GM12892 (cell line): ENCODE measurements around the gene TPRKB.
"Not testable (repeated sequence)": the region's sequence is repeated elsewhere in the genome, so short reads cannot be mapped to it uniquely, and the experiment has no call there.

ENCODE experiments used
- DNase-seq: peaks from one replicate; pipeline ENCODE4 v3.0.0; 2011; ENCODE audit not compliant: insufficient read length
- FAIRE-seq: peaks from 2 replicates; lab custom pipeline; 2011; peaks lifted over from hg19 to GRCh38; lab: Jason Lieb, UNC
- POLR2A ChIP-seq: IDR thresholded peaks from 2 replicates; pipeline ENCODE4 v1.6.1; 2011; ENCODE audit warnings: low read depth, low read length, control low read depth
- POLR2AphosphoS5 ChIP-seq: IDR thresholded peaks from 2 replicates; pipeline ENCODE4 v1.6.1; 2011; ENCODE audit warnings: low read depth, low read length, control low read depth
- TAF1 ChIP-seq: IDR thresholded peaks from 2 replicates; pipeline ENCODE4 v1.6.1; 2011; ENCODE audit warnings: low read depth, mild to moderate bottlenecking, control low read depth, low read length, borderline replicate concordance

TPRKB gene

DNA sequence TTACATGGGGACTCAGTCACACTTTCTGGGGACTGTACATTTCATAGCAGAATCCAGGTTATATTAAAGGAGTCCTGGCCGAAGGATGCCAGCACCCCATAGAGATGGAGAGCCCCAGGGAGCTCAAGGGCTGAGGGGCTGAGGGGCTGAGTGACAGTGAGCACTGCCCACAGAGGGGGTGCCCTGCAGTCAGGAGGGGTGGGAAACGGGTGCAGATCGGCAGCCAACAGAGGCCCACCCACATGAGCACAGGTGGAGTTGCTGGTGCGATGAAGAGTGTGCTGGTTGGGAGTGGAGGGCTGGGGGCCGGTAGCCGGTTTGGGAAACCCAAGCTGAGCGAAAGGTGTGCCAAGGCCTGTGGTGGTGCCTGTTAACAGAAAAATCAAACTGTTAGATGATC is 32.1 kb downstream of the TPRKB start:
- no peak for TF ChIP-seq POLR2A
- no peak for TF ChIP-seq POLR2AphosphoS5
- TF ChIP-seq TAF1 = no peak
- no peak for DNase-seq
- FAIRE-seq = no peak

DNA sequence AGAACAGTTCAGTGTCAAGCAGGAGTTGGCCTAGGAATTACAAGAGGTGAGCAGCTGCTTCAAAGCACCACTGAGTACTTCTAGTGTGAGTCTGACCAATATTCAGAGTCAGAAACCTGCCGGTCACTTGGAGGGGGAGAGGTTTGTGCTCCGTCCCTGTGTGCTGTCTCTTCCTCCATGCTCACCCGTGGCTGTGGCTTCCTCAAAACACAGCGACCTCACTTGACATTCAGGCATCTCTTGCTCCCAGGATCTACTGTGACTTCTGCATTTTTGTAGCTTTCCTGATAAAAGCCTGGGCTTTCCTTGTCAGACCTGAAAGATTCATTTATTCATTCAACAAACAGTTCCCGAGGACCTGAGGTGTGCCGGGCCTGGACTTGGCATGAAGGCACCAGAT is 32.9 kb downstream of the TPRKB start:
- FAIRE-seq (no peak), DNase-seq (no peak)
- TF ChIP-seq TAF1 (no peak), POLR2AphosphoS5 (no peak), POLR2A (no peak)

DNA sequence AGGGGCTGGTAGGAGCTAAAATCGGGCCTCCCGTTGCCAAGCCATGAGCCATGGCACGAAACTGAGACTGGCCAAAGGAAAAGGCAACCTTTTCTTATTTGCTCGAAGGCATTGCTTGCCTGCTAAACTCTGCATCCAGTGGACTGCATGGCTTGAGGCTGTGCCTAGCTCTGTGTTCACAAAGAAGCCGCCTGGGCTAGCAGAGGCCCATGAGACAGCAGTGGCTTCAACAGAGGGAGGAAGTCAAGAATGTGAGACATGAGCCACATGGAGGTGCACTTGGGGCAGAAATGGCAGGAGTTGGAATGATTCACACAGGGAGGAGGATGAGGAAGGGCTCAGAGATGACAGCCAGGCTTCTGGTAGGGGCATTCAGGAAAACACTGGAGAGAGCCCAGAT is 33.5 kb downstream of the TPRKB start:
- TF ChIP-seq POLR2AphosphoS5 (no peak), POLR2A (no peak), TAF1 (no peak)
- DNase-seq (no peak), FAIRE-seq (no peak)

DNA sequence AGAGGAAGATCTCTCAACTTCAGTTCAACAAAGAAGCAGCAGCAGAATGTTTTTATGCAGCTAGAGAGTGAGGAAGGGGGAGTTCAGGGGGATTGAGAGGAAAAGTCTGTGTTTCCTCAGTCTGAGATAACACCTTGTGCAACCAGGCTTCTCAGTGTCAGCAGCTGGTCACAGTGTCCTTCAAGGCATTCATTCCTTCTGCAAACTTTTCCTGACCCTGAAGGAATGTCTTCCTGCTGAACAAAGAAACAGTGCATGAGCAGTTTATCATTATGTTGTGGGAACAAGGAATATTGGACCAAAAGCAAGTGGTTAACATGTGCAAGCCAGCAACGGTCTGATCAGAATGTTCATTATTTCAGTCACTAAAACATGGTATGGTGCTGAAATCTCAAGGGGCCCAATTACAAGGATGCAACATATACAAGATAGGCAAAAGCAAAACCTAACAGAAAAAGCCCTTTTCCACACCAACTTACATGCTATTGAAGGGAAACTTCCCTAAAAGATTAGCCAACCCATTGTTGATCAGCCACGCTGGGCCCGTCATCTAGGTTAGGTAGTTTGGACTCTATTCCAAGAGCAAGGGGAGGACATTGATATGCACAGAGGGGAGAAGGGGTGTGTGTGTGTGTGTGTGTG is 34.2 kb downstream of the TPRKB start:
- not testable (repeated sequence) for FAIRE-seq

DNA sequence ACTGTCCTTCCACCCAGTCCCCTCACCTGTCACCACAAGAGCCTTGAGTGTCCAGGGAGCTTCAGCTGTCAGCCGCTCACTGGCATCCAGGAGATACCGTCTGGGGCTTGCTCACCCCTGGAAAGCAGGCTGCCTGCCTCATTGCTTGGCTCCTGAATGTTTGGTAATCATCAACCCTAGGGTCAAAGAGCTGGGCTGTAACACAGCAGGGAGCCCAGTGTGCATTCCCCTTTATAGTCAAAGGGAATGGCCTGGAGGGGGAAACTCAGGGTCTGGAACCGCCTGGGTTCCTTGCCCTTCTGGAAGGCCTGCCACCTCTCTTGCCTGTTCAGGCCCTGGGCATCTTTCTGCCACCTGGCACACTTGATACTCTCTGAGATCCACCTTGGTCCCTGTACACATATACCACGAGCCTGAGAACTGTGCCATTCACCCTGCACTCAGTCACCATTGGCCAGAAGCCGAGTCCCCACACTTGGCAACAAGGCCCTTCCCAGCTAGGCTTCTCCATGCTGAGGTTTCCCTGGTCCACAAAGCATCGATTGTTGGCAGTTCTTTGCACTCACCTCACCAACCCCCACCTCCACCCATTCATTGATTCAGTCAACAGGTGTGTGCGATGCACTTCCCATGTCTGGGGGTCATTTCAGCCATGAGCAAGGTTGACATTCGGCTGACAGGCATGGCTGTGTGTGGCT is 35.0 kb downstream of the TPRKB start:
- DNase-seq (no peak), FAIRE-seq (no peak)
- TF ChIP-seq TAF1 (no peak), POLR2A (no peak), POLR2AphosphoS5 (no peak)

More for the DNA sequence above, 34.2 kb downstream of the TPRKB start:
- not testable (repeated sequence) for DNase-seq

DNA sequence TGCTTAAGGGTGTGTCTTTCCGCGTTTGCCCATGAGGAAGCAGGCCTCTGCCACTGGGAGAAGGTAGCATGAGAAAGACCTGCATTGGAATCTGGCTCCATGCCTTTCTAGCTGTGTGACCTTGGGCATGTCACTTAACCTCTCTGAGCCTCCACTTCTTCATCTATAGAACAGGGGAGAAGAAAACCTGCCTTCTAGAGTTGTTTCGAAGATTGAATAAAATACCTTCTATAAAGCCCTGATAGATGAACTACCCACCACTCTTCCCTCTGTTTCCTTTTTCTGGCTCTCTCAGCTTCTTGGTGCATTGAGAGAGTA is 35.7 kb downstream of the TPRKB start:
- not testable (repeated sequence) for FAIRE-seq, DNase-seq

DNA sequence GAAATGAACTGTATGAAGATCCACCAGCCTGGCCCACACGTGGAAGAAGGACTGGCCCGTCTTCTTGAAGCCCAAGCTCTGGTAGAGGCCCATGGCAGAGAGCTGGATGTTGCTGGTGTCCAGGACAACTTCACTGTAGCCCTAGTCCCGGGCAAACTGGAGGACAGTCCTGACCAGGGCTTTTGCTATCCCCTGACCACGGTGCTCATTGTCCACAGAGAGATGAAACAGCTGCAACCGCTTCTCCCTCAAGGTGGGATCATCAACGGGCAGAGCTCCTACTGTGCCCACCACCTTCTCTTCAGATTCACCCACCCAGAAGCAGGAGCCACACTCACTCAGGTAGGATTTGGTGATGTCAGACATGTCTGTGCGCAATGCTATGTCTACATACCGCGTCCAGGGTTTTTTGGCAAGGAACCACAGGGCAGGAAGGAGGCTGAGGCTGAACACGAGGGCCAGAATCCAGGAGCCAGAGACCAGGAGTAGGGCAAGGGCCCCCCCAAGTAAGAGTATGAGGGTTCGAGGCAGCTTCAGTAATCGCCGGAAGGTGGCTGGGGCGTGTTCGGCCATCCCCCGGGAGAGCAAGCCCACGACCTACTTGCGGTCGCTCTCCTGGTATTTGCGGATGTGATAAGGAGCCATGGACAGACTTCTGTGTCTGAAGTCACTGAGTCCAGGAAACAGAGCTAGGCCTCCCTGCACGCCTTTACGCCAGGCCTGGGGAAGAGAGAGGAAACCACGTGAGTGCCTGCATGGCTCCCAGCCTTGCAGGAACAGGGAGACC is 36.3 kb downstream of the TPRKB start:
- DNase-seq (no peak), FAIRE-seq (no peak)
- TF ChIP-seq POLR2A = no peak
- TF ChIP-seq TAF1 = no peak
- no peak for TF ChIP-seq POLR2AphosphoS5

DNA sequence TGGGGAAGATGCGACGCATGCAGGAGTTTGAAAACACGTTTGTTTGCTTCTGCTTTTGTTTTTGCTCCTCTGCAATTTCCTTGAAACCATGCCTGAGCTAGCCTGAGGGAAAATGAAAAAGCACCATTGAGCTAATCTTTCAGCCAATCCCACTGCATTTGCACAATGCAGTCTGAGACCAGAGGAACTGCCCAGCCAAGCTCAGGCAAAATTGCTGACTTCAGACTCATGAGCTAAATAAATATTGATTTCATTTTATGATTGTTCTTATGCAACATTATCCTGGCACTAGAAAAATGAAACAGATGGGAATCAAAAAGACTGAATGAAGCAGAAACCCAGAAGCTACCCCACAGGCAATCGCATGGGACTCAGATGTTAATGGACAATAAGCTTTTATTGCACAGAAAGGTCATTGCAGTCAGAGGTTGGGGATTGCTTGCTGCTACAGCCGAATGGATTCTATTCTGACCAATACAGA is 37.0 kb downstream of the TPRKB start:
- FAIRE-seq = no peak
- no peak for DNase-seq

DNA sequence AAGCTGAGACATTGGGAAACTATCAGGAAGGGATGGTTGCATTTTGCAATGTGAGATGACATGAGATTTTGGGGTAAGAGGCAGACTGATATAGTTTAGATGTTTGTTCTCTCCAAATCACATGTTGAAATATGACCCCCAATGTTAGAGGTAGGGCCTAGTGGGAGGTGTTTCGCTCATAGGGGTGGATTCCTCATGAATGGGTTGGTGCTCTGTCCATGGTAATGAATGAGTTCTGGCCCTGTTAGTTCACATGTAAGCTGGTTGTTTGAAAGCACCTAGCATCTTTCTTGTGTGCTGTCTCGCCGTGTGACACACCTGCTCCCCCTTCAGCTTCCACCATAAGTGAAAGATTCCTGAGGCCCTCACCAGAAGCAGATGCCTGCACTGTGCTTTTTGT is 37.7 kb downstream of the TPRKB start:
- no peak for TF ChIP-seq POLR2AphosphoS5
- TF ChIP-seq TAF1 = no peak
- no peak for TF ChIP-seq POLR2A
- DNase-seq (no peak), FAIRE-seq (no peak)

More for the DNA sequence above, 37.0 kb downstream of the TPRKB start:
- TF ChIP-seq POLR2A = no peak
- TF ChIP-seq POLR2AphosphoS5 = no peak
- TF ChIP-seq TAF1 = no peak

DNA sequence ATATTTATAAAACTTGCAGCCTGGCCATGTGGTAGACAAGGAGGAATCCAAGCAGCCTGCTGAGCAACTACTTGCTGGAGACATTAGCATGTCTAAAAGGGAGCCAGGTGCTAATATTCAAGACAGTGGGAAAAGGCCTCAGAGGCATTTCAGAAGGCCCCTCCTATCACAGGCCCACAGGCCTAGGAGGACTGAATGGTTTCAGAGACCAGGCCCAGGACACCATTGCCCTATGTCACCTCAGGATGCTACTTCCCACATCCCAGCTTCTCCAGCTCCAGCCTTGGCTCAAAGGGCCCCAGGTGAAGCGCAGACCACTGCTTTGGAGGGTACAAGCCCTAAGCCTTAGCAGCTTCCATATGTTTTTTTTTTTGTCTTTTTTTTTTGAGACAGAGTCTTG is 39.0 kb downstream of the TPRKB start:
- no peak for DNase-seq
- FAIRE-seq = no peak
- TF ChIP-seq POLR2AphosphoS5 (no peak), POLR2A (no peak), TAF1 (no peak)

DNA sequence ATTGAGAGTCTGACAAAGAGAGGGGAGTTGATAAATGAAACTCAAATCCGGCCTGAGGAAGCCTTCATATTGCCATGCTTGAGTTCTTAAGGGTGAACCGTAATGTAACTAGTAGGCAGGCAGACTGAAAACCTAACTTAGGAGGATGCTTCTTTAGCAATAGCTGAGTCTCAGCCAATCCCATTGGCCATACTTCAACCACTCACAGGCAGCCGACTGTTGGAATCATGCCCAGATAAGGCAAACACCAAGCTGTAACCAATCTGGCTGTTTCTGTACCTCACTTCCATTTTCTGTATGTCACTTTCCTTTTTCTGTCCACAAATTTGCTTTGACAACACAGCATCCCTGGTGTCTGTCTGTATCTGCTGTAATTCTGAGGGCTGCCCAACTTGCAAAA is 39.5 kb downstream of the TPRKB start:
- no peak for FAIRE-seq
- no peak for DNase-seq
- no peak for TF ChIP-seq TAF1
- no peak for TF ChIP-seq POLR2A
- TF ChIP-seq POLR2AphosphoS5 = no peak

DNA sequence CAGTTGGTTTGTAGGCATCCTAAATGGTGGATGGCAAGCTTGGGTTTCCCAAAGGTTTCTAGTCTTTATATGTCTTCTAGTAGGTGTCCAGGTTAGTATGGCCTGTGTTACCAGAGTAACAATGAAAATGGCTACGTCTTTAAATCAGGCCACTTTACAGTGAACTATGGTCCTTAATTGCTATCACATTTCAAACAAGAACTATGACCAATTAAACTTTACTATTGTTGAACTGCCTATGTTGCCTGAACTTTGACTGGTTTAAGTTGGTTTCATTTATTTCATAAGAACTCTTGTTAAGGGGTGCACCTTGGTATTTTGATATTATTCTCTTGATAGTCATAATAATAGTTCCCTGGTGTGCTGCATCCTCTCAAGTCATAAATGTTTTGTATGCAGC is 40.2 kb downstream of the TPRKB start:
- FAIRE-seq, DNase-seq: not testable (repeated sequence)

DNA sequence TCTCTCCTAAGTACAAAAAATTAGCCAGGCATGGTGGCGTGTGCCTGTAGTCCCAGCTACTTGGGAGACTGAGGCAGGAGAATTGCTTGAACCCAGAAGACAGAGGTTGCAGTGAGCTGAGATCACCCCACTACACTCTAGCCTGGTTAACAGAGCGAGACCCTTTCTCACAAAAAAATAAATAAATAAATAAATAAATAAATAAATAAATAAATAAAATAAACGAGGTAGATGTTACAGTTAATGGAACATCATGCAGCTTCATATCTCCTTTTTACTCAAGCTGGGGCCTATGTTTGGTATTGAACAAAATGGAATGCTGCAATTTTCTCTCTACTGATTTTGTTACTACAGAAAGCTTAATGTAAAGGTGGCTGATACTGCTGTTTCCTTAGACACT is 40.6 kb downstream of the TPRKB start:
- not testable (repeated sequence) for DNase-seq, FAIRE-seq

DNA sequence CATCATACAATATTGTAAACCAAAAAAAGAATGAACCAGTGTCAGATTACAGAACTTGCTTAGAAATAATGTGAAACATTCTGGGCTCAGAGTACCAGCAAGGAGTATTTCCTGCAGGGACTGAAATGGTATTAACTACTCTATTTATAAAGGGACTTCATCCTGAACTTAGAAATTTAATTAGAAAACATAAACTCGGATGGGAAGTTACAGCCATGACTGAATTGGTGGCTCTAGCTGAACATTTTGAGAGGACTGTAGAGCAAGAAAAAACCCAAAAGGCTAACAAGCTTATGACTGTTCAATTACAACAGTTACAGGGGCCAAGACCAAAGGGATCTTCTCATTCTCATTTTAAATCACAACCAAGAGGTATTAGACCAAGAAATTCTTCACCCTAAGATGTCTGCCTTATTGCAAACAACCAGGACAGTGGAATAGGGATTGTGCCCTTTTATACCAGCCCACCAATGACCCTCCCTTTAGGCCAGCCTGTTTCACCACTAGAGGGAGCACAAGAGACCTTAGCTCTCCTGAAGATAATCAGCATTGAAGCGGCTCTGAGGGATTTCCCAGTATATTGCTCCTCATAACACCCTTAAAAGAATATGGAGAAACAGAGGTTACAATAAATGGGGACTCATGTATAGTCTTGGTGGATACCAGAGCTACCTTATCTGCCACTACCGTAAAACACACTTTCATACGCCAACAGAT is 46.6 kb downstream of the TPRKB start:
- not testable (repeated sequence) for DNase-seq

DNA sequence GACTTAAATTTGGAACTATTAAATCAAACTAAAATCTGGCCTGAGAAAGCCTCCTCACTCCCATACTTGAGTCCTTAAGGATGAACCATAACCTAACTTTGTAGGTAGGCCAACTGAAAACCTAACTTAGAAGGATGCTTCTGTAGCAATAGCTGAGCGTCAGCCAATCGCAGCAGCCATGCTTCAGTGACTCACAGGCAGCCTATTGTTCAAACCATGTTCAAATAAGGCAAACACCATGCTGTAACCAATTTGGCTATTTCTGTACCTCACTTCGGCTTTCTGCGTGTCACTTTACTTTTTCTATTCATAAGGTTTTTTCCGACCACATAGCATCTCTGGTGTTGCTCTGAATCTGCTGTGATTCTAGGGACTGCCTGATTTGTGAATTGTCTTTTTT is 48.7 kb downstream of the TPRKB start:
- DNase-seq, FAIRE-seq: not testable (repeated sequence)

More for the DNA sequence above, 46.6 kb downstream of the TPRKB start:
- FAIRE-seq = peak; percentile 92
